IPS-NIHi11 (cell line): Measurements from ENCODE around the gene TRIM46.
"Not testable (repeated sequence)": the region's sequence is repeated elsewhere in the genome, so short reads cannot be mapped to it uniquely, and the experiment has no call there.

Experiments used
- DNase-seq: peaks from one replicate; pipeline ENCODE4 v3.0.0; 2012; ENCODE audit warnings: mixed read lengths, low spot score

TRIM46 gene

DNA sequence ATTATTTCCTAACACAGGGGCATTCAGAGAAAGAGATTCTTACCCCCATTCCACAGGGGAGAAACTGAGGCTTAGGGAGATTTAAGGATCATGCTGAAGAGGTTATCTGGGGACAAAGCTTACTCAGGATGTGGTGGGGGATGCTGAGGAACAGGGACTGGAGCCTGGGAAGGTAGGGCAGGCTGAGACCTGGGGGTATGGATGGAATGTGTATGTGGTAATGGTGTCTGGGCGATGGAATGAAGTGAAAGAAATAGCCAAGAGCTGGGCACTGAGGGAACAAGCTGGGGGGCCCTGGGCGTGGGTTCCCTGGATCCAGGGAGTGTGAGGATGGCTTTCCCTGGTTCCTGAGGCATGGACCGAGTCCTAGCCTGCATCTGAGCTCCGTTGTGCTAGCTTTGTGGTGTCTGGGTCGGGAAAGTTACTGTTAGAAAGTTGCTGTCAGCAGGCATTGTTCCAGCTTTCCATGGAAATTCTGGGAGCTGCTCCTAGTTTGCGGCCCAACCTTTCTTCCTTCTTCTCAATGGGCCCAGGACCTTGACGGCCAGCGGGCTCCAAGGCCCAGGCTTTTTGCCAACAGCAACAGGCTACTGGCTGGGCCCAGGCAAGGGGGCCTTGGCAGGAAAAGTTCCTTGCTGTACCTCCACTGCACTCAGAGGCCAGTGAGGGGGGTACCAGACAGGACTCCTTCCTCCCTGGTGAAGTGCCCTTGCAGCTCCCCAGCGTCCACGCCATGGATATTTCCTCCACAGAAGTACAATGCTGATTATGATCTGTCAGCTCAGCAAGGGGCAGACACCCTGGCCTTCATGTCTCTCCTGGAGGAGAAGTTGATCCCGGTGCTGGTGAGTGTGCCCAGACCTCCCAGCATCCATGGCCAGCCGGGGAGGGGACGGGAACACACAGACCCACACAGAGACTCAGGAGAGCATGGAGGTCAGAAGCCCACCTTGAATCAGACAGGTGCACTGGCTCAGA lies 58.6 kb downstream of the TRIM46 start:
- not testable (repeated sequence) for DNase-seq

DNA sequence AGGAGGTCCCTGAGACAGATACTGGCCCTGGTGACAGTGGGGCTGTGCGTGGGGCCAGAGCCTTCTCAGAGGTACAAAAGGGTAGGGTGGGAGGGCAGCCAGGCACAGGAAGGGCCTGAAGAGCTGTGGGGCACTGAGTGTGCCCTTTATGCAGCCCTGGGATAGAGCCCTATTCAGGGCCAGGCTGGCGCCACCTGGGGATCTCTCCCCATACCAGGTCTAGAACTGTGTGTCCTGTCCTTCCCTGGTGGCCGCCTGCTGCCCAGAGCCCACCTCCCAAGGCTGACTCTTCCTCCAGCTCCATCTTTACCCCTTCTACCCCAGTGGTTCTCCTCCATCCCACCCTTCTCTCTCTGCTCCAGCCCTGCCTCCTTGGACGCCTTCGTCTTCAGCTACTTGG lies 59.9 kb downstream of the TRIM46 start:
- not testable (repeated sequence) for DNase-seq
